GM11168 (cell line): ENCODE measurements around the gene GAB3.

ENCODE experiments used
- in situ Hi-C: fragments of 300-500 bp; cut with MboI; formaldehyde crosslinking; loops from one replicate; pipeline ENCODE4 v1.12.0; 2022; ENCODE audit warnings: low sequenced_read_pairs; ENCODE audit not compliant: unreplicated experiment

The GAB3 gene, protein sequence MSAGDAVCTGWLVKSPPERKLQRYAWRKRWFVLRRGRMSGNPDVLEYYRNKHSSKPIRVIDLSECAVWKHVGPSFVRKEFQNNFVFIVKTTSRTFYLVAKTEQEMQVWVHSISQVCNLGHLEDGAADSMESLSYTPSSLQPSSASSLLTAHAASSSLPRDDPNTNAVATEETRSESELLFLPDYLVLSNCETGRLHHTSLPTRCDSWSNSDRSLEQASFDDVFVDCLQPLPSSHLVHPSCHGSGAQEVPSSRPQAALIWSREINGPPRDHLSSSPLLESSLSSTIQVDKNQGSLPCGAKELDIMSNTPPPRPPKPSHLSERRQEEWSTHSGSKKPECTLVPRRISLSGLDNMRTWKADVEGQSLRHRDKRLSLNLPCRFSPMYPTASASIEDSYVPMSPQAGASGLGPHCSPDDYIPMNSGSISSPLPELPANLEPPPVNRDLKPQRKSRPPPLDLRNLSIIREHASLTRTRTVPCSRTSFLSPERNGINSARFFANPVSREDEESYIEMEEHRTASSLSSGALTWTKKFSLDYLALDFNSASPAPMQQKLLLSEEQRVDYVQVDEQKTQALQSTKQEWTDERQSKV

DNA sequence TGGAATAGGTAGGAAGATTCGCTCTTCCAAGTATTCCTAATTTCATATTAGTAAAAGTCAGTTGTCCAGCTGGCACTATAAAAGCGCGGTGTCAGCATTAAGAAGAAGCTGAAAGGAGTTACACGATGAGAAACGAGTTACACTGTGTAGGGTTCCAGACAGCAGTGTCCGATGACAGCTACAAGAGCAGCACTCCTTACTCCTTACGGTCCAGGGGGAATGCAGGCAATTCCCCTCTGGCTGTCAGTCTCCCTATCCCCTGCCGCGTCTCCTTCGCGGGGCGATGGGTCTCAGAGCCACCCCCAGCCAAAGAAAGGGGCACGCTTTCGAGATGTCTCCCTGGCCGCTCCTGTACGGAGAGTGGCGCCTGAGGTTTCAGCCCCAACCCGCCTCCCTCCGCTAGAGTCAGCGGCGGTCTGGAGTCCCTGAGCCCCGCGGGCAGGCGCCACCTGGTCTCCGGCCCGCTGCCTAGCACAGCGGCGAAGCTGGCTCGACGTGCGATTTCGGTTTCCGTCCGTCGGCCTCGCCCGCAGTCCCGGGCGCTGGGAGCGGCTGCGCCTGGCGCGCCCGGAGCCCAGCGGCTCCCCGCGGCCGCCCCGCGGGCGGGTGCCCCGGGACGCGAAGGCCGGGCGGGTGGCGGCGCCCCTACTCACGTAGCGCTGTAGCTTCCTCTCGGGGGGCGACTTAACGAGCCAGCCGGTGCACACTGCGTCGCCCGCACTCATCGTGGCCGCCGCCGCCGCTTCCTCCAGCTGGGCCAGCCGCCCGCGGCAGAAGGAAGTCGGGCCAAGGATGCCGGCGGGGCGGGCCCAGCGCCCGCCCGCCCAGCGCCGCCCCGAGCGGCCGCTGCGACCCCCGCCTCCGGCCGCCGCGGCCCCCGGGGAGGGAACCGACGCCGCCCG lies at the start of gene GAB3:
Gene GAB3, minus strand, starts transcription at position 777 of the 902 bp plus-strand sequence. Its CDS starts 52 bp downstream, at position 725.
- in situ Hi-C loops, result no loop called here

DNA sequence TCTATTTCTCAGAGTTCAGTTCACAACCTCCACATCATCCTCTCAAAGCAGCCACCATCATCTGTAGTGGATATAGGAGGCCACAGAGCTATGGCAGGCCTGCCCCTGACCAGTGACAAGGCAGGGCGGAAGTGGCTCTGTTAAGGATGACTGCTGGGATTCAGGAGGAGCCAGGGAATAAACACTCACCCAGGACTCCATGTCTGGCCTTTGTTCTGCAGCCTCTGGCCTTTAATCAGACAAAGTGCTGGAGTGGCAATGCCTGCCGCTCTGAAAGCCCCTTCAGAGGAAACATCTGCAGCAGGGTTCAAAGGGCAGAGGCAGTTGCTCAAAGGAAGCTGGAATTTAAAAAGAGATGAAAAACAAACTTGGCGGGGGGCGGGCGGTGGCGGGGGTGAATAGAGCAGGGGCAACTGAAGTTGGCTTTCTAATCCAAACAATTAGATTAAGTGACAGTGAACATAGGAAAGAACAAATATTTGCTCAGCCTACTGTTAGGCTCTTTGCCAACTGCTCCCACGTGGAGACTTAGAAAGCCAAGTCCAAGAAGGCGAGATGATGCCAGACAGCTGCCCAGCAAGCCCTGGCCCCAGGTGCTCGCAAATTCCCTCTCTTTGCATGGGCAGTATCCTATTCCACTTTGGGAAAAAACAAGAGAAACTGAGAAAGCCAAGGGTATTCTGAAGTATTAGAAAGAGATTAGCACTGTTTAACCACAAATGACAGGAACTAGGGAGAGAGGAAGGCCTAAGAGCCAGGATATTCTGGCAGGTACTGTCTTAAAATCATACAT lies 48.9 kb upstream of the GAB3 start:
- in situ Hi-C loops, result no loop called here

DNA sequence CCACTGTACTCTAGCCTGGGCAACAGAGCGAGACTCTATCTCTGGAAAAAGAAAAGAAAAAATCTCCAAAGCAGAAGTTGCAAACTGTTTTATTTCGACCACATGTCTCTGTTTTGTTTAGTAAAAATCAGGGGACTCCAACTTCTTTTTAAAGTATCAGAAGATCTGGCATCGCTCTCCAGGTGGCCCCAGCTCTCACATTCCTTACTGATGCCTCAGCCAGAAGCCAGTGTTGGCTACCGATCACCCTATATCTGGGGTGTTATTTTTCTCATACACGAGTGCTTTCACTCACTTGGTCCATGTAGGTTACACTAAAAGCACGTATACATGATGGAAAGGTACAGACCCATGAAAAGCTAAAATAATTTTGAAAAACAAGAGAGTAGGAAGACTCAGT lies 46.1 kb upstream of the GAB3 start:
- in situ Hi-C loops, result no loop called here

DNA sequence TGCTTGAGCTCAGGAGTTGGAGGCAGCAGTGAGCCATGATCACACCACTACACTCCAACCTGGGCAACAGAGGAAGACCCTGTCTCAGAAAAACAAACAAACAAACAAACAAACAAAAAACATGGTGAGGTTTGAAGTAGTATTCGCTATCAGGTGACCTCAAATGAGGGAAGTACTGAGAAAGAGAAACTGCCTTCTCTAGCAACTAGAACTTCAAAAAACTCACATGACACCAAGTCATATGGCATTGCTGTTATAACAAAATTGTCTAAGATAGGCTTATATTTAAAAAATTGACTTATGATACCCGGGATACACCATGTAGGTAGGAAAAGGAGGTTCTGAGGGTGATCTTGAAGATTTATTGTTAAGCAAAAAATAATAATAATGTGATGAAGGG lies 44.1 kb upstream of the GAB3 start:
- in situ Hi-C loops, result no loop called here

DNA sequence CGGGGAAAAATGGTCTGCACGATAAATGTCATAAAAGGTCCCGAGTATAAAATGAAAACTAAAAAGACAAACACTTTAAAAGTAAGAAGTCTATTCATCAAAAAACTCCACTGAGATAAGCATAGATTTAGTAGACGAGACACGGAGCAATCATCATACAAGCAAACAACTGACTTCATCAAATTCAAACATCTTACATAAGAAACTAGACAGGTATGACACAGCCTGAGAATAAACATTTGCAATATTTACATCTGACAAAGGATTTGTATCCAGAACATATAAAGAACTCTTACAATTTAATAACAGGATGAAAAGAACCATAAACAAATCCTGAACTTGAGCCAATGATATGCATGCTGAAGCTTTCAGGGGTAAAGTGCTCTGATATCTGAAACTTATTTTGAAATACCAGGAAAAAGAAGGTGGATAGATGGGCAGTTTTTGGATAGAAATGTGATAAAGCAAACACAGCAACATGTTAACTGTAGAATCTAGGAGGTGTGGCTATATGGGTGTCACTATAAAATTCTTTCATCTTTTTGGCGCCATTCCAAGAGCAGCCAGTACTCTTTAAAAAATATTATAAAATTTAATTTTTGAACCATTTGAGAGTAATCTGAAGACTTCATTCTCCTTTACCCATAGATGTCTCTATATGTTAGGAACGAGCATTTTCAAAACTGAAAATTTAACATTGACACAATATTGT lies 42.4 kb upstream of the GAB3 start:
- in situ Hi-C loops, result no loop called here

DNA sequence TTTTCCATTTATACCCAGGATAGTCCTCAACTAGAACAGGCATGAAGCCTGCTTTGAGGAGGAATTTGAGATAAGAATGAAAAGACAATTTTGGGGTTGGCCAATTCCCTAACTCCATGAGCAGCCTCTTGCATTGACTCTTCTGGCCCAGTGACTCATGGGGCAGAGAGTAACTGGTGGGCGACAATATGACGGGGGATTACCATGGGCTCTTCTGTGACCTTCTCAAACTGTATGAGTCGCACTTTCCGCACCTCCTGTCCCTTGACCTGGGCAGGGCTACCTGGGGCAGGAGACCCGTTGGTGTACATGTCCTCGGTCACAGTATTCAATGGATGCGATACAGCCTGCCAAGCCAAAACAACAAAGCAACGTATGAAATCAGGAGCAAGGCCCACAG lies 41.1 kb upstream of the GAB3 start:
- in situ Hi-C loops, result no loop called here

DNA sequence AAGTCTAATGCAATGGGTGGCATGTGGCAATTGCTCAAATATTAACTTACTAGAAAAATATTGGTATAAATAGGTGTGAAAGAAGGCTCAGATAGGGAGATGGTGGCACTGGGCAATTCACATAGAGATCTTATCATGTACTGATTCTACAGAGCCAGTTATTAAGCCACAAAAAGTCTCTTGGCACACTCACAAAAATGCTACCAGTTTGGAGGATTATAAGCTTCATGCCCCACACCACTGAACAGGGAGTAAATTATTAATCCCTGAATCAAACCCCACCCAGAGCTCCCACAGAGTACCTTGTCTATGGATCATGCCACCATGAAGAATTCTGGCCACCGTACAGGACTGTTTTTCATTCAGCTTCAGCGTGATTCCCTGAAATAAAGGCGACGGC lies 40.6 kb upstream of the GAB3 start:
- in situ Hi-C loops, result no loop called here

DNA sequence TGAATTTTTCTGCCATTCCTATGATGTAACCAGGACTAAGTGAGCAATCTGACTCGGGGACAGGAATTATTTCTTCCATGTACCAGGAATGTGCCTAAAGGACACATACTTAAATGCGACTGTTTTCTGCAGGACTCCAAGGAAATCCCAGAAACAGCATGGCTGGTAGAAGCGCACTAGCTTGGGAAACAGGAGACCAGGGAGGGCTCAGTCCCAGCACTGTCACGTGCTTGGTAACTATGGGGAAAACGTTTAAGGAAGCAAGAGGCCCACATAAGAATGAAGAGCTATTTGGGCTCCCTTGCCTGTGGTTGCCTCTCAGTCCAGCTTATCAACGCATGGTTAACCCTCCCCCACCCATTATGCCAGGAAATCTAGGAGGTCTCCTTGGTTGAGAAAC lies 34.8 kb upstream of the GAB3 start:
- in situ Hi-C loops, result no loop called here

DNA sequence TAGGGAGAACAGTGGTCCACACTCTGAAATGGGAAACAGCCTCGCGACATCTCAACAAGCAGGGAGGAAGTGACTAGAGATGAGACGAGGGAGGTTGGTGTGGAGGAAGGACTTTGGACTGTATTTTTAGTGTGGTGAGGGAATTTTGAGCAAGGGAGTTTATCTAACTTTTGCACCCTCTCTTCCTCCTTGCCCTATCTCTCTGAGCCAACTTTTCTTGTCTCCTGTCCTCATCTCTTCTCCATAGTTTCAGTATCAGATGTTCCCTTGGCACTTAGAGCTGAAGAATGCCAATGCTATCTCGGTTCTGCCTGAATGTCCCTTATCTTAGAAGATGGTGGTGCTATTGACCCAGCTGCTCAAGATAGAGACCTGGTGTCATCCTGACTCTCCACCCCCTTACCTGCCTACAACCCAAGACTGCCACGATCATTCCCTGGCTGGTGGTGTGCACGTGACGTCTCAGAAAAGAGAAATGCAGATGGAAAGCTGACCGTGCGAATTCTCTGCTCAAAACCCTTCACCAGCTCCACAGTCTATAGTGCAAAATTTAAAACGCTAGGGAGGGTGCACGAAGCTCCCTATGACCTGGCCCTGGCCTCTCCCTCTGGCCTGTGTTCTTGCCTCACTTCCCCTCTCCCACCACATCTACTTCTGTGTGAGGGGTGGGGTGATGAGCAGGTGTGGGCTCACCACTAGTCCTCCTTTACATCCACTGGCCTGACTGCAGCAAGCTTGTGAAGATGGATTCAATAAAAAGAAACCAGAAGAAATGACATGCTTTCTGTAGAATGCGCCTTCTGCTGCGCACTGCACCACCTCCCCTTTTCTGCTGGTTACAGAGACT lies 33.5 kb upstream of the GAB3 start:
- in situ Hi-C loops, result no loop called here

DNA sequence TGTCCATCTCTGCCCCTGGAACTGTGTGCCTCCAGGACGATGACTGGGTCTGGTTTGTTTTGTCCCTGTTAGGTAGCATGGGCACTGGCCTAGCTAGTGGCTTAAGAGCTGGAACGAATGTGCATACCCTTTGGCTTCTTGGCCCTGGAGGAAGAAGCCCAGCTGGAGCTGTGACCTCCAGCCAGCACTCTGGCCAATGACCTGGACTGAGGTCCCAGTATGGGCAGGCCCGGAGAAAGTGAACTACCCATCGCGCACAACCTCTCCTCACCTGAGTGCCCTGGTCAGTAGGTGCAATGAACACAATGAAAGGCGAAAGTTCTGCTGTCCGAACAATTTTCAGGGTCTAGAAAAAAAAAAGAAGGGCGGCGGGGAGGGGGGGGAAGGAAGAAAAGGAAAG lies 30.1 kb upstream of the GAB3 start:
- in situ Hi-C loops, result no loop called here

DNA sequence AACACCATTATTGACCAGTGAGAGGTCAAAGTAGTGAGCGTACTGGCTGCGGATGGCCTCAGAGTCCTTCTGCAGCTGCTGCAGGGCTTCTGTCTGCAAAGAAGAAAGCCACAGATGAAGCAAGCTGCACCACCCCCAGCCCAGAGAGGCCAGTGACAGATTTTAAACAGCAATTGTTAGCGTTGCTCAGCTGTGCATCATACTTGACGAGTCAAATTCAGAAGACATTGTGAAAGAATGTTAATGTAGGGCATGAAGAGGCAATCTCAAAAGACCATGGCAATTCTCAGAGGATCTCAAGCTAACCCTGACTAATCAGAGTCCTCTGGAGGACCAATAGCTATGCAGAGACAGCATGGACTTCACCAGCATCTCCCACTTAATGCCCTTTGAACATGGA lies 28.4 kb upstream of the GAB3 start:
- in situ Hi-C loops, result no loop called here

DNA sequence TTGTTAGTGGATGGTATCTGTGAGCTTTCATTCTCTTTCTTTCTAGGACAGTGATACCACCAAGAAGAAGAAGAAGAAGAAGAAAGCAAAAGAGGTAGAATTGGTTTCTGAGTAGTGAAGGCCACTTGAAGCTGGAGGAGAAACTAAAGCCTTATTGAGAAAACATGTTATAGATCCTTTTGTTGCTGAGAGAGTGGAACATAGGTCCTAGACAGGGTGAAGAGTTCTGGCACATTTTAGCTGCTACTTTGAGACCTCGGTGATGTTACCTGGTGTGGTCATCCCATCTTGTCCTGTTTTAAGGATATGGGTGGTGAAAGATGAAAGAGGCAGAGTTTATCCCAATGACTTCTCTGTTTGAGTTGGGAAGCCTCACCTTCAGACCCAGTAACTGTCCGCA lies 25.9 kb upstream of the GAB3 start:
- in situ Hi-C loops, result no loop called here

DNA sequence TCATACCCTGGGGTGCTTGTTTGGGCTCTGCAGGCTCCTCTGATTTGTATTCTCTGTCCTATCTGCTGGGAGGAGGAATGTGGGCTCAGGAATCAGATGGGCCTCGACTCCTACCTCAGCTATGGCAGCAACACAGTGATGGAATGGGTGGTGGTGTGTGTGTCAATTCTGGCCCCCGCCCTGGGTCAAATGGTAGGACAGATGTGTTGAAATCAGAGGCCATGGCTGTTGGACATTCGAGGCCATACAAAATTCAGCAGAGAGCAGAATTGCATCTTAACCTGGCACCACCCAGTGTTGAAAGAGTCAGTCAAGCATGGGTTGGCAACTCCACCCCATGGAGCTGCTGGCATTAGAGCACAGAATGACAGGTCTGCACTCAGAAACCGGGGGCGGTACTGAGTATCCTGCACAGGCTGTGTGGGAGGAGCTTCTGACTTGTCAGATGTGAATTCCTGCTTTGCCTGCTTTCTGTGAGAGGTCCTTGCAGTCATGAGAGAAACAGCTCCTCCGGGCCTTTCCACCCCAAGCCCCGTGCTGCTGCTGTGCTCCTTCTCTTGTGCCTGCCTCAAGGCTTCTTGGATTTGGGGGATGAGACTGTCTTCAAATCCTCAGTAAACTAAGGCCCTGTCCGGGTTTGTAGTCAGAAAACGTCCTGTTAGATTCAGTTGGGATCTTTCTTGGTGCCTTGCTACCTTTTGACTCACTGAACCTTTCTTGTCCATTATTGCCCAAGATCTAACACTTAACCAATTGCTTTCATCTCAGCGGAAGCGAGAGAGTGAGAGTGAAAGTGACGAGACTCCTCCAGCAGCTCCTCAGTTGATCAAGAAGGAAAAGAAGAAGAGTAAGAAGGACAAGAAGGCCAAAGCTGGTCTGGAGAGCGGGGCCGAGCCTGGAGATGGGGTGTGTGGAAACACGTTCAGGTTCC lies 24.8 kb upstream of the GAB3 start:
- in situ Hi-C loops, result no loop called here

DNA sequence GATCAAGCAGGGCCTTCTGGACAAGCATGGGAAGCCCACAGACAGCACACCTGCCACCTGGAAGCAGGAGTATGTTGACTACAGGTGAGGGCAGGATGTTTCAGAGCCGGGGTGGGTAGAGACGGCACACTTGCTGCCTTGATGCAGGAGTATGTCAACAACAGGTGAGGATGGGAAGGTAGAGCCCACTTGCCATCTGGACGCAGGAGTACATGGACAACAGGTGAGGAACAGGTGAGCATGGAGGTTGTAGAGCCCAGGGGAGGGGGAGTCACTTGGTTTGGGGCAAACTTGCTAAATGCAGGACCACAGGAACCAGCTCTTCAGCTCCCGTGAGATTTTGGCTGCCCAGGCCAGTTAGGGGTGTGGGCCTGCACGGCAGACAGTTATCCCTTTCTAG lies 23.7 kb upstream of the GAB3 start:
- in situ Hi-C loops, result no loop called here

DNA sequence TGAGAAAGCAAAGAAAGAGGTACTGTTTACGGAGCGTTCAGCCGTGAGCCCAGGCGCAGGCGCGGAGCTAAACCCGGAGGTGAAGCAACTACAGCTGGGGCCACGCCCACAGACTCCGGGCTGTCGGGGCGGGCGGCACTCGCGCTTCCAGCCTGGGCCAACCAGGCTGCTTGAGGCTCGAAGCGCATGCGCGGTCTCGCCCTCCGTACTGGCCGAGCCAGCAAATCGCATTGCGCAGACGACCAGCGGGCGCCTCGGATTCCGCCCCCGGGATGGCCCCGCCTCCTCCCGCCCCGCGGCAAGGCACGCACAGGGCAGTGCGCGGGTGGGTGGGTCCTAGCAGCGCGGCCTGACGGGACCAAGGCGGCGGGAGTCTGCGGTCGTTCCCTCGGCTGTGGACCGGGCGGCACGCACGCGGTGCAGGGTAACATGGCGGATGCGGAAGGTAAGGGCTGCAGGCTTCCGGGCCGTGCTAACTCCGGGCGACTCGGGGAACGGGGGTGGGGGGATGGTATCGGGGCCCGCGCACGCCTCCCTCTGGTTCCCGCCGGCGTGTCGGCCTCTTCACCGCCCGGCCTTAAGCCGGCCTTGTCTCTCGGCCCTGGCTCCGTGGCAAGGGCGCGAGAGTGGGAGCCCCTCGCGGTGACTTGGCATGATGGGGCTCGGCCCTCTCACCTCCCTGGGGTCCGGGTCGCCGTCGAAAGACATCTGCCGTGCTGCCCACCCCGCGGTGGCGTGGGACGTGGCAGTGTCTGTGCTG lies 11.8 kb upstream of the GAB3 start, which contains the start of gene DKC1:
Gene DKC1, plus strand, starts transcription at position 328 of the 760 bp plus-strand sequence. Its CDS starts 102 bp downstream, at position 430.
- in situ Hi-C loops, result no loop called here

DNA sequence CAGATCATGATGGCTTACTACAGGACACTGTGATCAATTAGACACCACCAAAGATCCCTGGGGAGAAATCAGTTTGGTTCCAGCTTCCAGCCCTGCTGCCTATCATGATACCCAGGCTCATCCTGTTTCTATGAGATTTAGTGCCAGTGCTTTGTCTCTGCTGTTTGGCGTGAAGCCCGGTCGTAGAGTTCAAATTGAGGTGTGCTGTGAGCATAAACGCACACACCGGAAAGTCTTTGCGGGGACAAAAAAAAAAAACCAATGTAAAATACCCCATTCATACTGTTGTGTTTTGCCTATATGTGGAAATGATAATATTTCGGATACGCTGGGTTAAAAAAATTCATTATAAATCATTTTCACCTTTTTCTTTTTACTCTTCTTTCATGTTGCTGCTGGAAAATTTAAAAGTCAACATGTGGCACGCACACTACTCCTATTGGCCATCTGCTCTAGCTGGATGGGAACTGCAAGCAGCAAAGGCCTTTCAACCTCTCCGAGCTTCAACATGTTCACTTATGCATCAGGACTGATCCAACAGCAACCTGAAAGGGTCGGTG lies 11.2 kb upstream of the GAB3 start:
- in situ Hi-C loops, result no loop called here

DNA sequence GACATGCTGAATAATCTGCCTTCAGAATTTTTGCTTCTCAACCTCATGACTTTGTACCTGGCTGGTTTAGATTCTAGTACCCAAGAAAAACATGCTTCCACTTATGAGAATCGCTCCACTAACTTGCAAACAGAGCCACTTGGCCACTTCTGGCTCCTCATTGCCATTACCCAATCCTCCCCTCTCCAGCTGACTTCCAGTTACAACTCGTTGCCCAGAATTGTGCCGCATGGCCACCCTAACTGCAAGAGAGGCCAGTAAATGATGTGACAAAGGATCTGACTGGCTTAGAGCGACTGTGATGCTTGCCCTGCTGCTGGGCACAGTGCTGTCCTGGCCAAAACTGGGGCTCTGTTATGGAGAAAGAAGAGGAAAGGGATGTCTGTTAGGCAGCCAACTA lies 7.8 kb upstream of the GAB3 start:
- in situ Hi-C loops, result no loop called here
